ENCODE results near the gene PRM1. TPM values are rescaled to one million over a fixed set of nuclear protein-coding genes. Genes with fewer than 3 reads are reported as not detected.

PRM1 gene
- total RNA-seq, 3 donors from 2014 or later: not detected

GRCh38 chr16:11272921-11273720 lies 8.0 kb downstream of the PRM1 start, which contains the start of gene PRM3:
PRM3 (minus strand) TSS chr16:11273629; CDS start chr16:11273595, 34 bp downstream.
- Histone ChIP-seq H3K9me3 (no peaks in the 10 kb centered on the region), H3K27me3 (no peaks in the 10 kb centered on the region), H3K27ac (no peak within 1 kb of the TSS), H3K36me3 (no peaks in the 10 kb centered on the region), H3K4me3 (no peak within 1 kb of the TSS), H3K4me1 (no peaks in the 10 kb centered on the region)
- intact Hi-C loops (cut with DNase I; ENCODE audit: low total_unique reads): no loop called here
- DNase-seq (ENCODE audit: low spot score in 2 of 2): no peak
- no peak for TF ChIP-seq POLR2A (IDR thresholded peaks at IDR 0.05)
- no peak for TF ChIP-seq POLR2AphosphoS5 (IDR thresholded peaks at IDR 0.05)
- TF ChIP-seq CTCF (IDR thresholded peaks at IDR 0.05): no peak

DNA sequence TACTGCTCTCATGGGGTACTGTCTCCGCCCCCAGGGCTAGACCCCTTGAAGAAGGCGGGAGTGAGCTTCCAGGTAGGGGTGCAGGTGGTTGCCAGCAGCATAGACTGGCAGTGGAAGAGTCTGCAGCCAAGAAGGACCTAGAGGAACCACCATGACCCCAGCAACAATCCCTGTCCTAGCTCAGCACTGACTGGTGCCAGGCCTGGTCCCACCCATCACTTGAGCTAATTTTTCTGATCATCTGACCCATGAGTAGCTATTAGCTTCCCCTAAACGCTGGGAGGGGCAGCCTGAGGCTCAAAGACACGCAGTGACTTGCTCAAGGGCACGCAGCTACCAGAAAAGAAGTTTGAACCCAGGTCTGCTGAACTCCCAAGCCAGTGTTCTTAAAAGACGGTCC lies 8.6 kb downstream of the PRM1 start:
- no peaks in the 10 kb centered on the region for H3K36me3 ChIP-seq
- DNase-seq (ENCODE audit: low spot score in 2 of 2): no peak
- no peaks in the 10 kb centered on the region for H3K27me3 ChIP-seq
- no peaks in the 10 kb centered on the region for H3K9me3 ChIP-seq
- TF ChIP-seq POLR2A (IDR thresholded peaks at IDR 0.05) (no peak), CTCF (IDR thresholded peaks at IDR 0.05) (no peak), POLR2AphosphoS5 (IDR thresholded peaks at IDR 0.05) (no peak)
- intact Hi-C loops (cut with DNase I; ENCODE audit: low total_unique reads): no loop called here
- H3K27ac ChIP-seq: no peak overlapping the region
- H3K4me3 ChIP-seq: no peak overlapping the region
- no peaks in the 10 kb centered on the region for H3K4me1 ChIP-seq

DNA sequence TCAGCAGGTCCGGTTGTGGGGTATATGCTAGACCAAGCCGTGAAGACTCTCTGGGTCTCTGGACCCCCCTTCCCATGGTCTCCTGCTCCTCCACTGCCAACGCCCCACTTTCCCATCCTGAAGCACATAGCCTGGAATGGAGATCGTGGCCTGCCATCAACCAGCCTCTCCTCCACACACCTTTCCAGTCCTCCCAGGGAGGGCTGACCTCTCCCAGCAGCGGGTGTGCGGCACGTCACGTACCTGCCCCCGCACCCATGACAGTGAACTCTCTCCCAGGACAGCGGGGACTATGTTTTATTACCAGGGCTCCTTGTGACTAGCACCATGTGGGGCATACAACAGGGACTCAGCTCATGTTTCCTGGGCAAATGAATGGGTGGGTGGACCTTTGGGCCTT lies 9.5 kb downstream of the PRM1 start:
- intact Hi-C loops (cut with DNase I; ENCODE audit: low total_unique reads): no loop called here
- Histone ChIP-seq H3K4me1 (no peaks in the 10 kb centered on the region), H3K36me3 (no peaks in the 10 kb centered on the region)

DNA sequence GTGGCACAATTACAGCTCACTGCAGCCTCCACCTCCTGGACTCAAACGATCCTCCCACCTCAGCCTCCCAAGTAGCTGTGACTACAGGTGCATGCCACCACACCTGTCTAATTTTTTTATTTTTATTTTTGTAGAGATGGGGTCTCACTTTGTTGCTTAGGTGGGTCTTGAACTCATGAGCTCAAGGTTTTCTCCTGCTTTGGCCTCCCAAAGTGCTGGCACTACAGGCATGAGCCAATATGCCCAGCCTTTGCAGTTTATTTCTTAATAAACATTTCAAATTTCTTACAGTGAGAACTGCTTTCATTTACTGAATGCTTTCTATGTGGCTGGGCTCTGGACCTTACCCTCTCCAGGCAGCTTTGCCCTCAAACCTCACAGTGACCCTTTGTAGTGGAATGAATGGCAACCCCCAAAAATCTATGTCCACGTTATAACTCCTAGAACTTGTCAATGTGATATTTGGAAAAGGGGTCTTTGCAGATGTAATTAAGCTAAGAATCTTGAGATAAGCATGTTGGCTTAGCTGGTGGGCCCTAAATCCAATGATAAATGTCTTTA lies 10.4 kb downstream of the PRM1 start:
- H3K4me1 ChIP-seq: no peaks in the 10 kb centered on the region
- H3K36me3 ChIP-seq: no peaks in the 10 kb centered on the region
- no peaks in the 10 kb centered on the region for H3K27me3 ChIP-seq
- intact Hi-C loops (cut with DNase I; ENCODE audit: low total_unique reads): no loop called here
- no peak for DNase-seq (ENCODE audit: low spot score in 2 of 2)
- H3K9me3 ChIP-seq: no peaks in the 10 kb centered on the region
- H3K27ac ChIP-seq: no peak overlapping the region
- no peak overlapping the region for H3K4me3 ChIP-seq
- no peak for TF ChIP-seq POLR2A (IDR thresholded peaks at IDR 0.05)
- TF ChIP-seq CTCF (IDR thresholded peaks at IDR 0.05): no peak
- no peak for TF ChIP-seq POLR2AphosphoS5 (IDR thresholded peaks at IDR 0.05)

More for the DNA sequence above, 9.5 kb downstream of the PRM1 start:
- no peak for DNase-seq (ENCODE audit: low spot score in 2 of 2)
- no peak for TF ChIP-seq CTCF (IDR thresholded peaks at IDR 0.05)
- no peak for TF ChIP-seq POLR2AphosphoS5 (IDR thresholded peaks at IDR 0.05)
- TF ChIP-seq POLR2A (IDR thresholded peaks at IDR 0.05): no peak
- Histone ChIP-seq H3K27ac (no peak overlapping the region), H3K27me3 (no peaks in the 10 kb centered on the region), H3K4me3 (no peak overlapping the region), H3K9me3 (no peaks in the 10 kb centered on the region)

- TF ChIP-seq CTCF (IDR thresholded peaks at IDR 0.05): no peak
- no peak for TF ChIP-seq POLR2AphosphoS5 (IDR thresholded peaks at IDR 0.05)
- TF ChIP-seq POLR2A (IDR thresholded peaks at IDR 0.05): no peak
- no peak within 1 kb of the TSS for H3K27ac ChIP-seq
- no peak for DNase-seq (ENCODE audit: low spot score in 2 of 2)
- intact Hi-C loops (cut with DNase I; ENCODE audit: low total_unique reads): no loop called here
- H3K36me3 ChIP-seq: no peaks in the 10 kb centered on the region
- no peaks in the 10 kb centered on the region for H3K4me1 ChIP-seq
- no peaks in the 10 kb centered on the region for H3K9me3 ChIP-seq
- no peaks in the 10 kb centered on the region for H3K27me3 ChIP-seq
- H3K4me3 ChIP-seq: no peak within 1 kb of the TSS
These were observed 12.2 kb downstream of the PRM1 start, which contains the start of gene TNP2 for GRCh38 chr16:11268921-11269375. TNP2 (minus strand) TSS chr16:11269325; CDS start chr16:11269262, 63 bp downstream.

All from breast epithelium (tissue), 4 donors.